Measurements from ENCODE around the gene DNER. TPM values are rescaled to one million over a fixed set of nuclear protein-coding genes. Genes with fewer than 3 reads are reported as not detected.

DNER gene
- total RNA-seq, 2 donors from 2014 or later: not detected

- no peak for ATAC-seq (replicated peaks in 1 of 2)
- Mint-ChIP-seq H3K27me3 (ENCODE audit: low read depth) (no peaks in the 10 kb centered on the region), H3K27ac (no peak overlapping the region), H3K36me3 (ENCODE audit: insufficient read depth in 2 of 2) (no peaks in the 10 kb centered on the region), H3K4me1 (ENCODE audit: low read depth) (no peaks in the 10 kb centered on the region), H3K4me3 (no peak overlapping the region), H3K9me3 (peaks cover 0 to 3% of the 10 kb centered on the region in 2 donors)
- DNase-seq: no peak
Observed at GRCh38 chr2:229463841-229464346, 250.5 kb downstream of the DNER start.

DNA sequence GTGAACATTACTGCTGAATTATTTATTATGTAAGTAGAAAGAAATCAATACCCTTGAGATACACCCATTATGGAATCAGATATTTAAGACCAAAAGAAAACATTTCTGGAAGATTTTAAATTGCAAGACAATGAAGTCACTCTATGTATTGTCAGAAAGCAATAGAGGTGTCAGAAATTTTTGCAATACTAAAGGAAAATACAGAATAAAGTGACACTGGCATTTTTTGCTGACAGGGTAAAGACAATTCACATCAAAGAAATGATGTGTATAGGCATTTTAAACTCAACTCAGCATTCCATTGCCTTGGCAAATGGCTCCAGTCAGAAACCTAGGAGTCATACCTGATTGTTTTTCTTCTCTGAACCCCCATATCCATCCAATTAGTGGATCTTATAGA, 252.2 kb downstream of the DNER start:
- no peak overlapping the region for H3K4me3 Mint-ChIP-seq
- H3K4me1 Mint-ChIP-seq (ENCODE audit: low read depth): no peaks in the 10 kb centered on the region
- peaks cover 0 to 3% of the 10 kb centered on the region in 2 donors for H3K9me3 Mint-ChIP-seq
- H3K36me3 Mint-ChIP-seq (ENCODE audit: insufficient read depth in 2 of 2): no peaks in the 10 kb centered on the region
- H3K27ac Mint-ChIP-seq: no peak overlapping the region
- no peaks in the 10 kb centered on the region for H3K27me3 Mint-ChIP-seq (ENCODE audit: low read depth)
- DNase-seq: no peak
- no peak for ATAC-seq (replicated peaks in 1 of 2)

GRCh38 chr2:229456091-229456490, 258.3 kb downstream of the DNER start:
- DNase-seq: no peak
- H3K9me3 Mint-ChIP-seq: no peaks in the 10 kb centered on the region
- no peak for ATAC-seq (replicated peaks in 1 of 2)
- H3K27ac Mint-ChIP-seq: no peak overlapping the region
- H3K4me3 Mint-ChIP-seq: no peak overlapping the region
- H3K4me1 Mint-ChIP-seq (ENCODE audit: low read depth): no peaks in the 10 kb centered on the region
- H3K36me3 Mint-ChIP-seq (ENCODE audit: insufficient read depth in 2 of 2): no peaks in the 10 kb centered on the region
- no peaks in the 10 kb centered on the region for H3K27me3 Mint-ChIP-seq (ENCODE audit: low read depth)

GRCh38 chr2:229454934-229455631, 259.3 kb downstream of the DNER start:
- Mint-ChIP-seq H3K27ac (no peak overlapping the region), H3K36me3 (ENCODE audit: insufficient read depth in 2 of 2) (no peaks in the 10 kb centered on the region), H3K9me3 (no peaks in the 10 kb centered on the region), H3K4me1 (ENCODE audit: low read depth) (no peaks in the 10 kb centered on the region), H3K4me3 (no peak overlapping the region), H3K27me3 (ENCODE audit: low read depth) (no peaks in the 10 kb centered on the region)
- ATAC-seq (replicated peaks in 1 of 2) (no peak), DNase-seq (no peak)

- Mint-ChIP-seq H3K9me3 (no peaks in the 10 kb centered on the region), H3K4me1 (ENCODE audit: low read depth) (no peaks in the 10 kb centered on the region), H3K4me3 (no peak overlapping the region), H3K27ac (no peak overlapping the region), H3K27me3 (ENCODE audit: low read depth) (no peaks in the 10 kb centered on the region), H3K36me3 (ENCODE audit: insufficient read depth in 2 of 2) (no peaks in the 10 kb centered on the region)
- no peak for ATAC-seq (replicated peaks in 1 of 2)
- DNase-seq: no peak
Observed at GRCh38 chr2:229453230-229453629, 261.1 kb downstream of the DNER start.

GRCh38 chr2:229451852-229452251, 262.5 kb downstream of the DNER start:
- no peak for DNase-seq
- Mint-ChIP-seq H3K4me1 (ENCODE audit: low read depth) (no peaks in the 10 kb centered on the region), H3K36me3 (ENCODE audit: insufficient read depth in 2 of 2) (no peaks in the 10 kb centered on the region), H3K27me3 (ENCODE audit: low read depth) (no peaks in the 10 kb centered on the region), H3K4me3 (no peak overlapping the region), H3K27ac (peak overlapping the region; percentile 16), H3K9me3 (no peaks in the 10 kb centered on the region)
- no peak for ATAC-seq (replicated peaks in 1 of 2)

- DNase-seq: no peak
- no peaks in the 10 kb centered on the region for H3K9me3 Mint-ChIP-seq
- no peaks in the 10 kb centered on the region for H3K36me3 Mint-ChIP-seq (ENCODE audit: insufficient read depth in 2 of 2)
- H3K4me3 Mint-ChIP-seq: no peak overlapping the region
- H3K27me3 Mint-ChIP-seq (ENCODE audit: low read depth): no peaks in the 10 kb centered on the region
- H3K27ac Mint-ChIP-seq: no peak overlapping the region
- ATAC-seq (replicated peaks in 1 of 2): no peak
- no peaks in the 10 kb centered on the region for H3K4me1 Mint-ChIP-seq (ENCODE audit: low read depth)
Observed at GRCh38 chr2:229447227-229447626, 267.1 kb downstream of the DNER start.

DNA sequence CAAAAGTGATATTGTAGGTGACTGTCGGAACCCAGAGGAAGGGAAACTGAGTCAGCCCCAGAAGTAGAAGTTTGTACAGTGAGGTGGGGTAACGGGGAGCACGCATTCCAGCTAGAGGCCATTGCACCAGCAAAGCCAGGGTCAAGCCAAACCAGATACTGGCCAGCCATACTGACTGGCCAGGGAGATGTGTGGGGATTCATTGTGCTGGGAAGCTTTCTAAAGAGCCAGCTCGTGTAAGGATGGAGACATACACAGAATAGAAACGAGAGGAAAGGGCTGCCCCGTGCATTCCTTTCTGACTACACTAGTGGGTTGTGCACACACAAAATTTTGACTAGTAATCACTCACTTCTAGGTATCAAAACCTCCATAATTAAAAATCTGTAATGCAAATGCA, 268.0 kb downstream of the DNER start:
- Mint-ChIP-seq H3K9me3 (no peaks in the 10 kb centered on the region), H3K36me3 (ENCODE audit: insufficient read depth in 2 of 2) (no peaks in the 10 kb centered on the region), H3K27me3 (ENCODE audit: low read depth) (no peaks in the 10 kb centered on the region), H3K27ac (no peak overlapping the region), H3K4me1 (ENCODE audit: low read depth) (no peaks in the 10 kb centered on the region), H3K4me3 (no peak overlapping the region)
- no peak for DNase-seq
- ATAC-seq (replicated peaks in 1 of 2): no peak

DNA sequence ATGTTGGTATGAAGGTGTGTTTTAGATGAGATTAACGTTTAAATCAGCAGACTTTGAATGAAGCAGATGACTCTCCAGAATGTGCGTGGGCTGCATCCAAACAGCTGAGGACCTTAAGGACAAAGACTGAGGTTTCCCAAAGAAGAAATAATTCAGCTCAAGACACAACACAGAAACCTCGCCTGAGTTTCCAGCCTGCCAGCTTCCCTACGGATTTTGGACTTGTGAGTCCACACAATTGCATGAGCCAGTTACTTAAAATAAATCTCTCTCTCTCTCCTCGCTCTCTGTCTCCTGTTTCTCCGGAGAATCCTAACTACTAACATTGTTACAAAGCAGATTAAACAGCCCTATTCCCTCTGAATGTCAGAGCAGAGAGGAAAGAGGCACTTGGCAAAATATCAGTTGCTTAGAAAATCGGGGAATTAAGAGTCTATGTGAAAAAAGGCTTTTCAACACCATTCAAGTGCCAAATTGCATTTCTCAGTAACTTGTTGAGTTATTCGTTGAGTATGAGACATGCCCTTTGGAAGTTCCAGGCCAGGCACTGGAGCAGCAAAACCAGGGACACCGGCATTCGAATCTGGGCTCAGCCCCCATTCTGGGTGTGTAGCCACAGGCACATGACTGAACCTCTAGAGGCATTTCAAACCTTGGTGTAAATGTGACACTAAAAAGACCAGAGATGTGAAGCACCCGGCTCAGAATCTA, 268.7 kb downstream of the DNER start:
- Mint-ChIP-seq H3K4me3 (no peak overlapping the region), H3K27me3 (ENCODE audit: low read depth) (peaks cover 7% of the 10 kb centered on the region)

GRCh38 chr2:229445019-229445418, 269.3 kb downstream of the DNER start:
- H3K9me3 Mint-ChIP-seq: peaks cover 0 to 2% of the 10 kb centered on the region in 2 donors

More for the DNA sequence above, 268.7 kb downstream of the DNER start:
- Mint-ChIP-seq H3K27ac (no peak overlapping the region), H3K36me3 (ENCODE audit: insufficient read depth in 2 of 2) (no peaks in the 10 kb centered on the region), H3K9me3 (peaks cover 0 to 1% of the 10 kb centered on the region in 2 donors), H3K4me1 (ENCODE audit: low read depth) (no peaks in the 10 kb centered on the region)
- ATAC-seq (replicated peaks in 1 of 2) (no peak), DNase-seq (no peak)

GRCh38 chr2:229443546-229444268, 270.6 kb downstream of the DNER start:
- H3K27me3 Mint-ChIP-seq (ENCODE audit: low read depth): peaks cover 14% of the 10 kb centered on the region
- DNase-seq (no peak), ATAC-seq (replicated peaks in 1 of 2) (no peak)
- no peaks in the 10 kb centered on the region for H3K36me3 Mint-ChIP-seq (ENCODE audit: insufficient read depth in 2 of 2)
- H3K9me3 Mint-ChIP-seq: peaks cover 0 to 2% of the 10 kb centered on the region in 2 donors
- no peaks in the 10 kb centered on the region for H3K4me1 Mint-ChIP-seq (ENCODE audit: low read depth)
- no peak overlapping the region for H3K27ac Mint-ChIP-seq
- H3K4me3 Mint-ChIP-seq: no peak overlapping the region

More at GRCh38 chr2:229445019-229445418, 269.3 kb downstream of the DNER start:
- Mint-ChIP-seq H3K4me1 (ENCODE audit: low read depth) (no peaks in the 10 kb centered on the region), H3K27me3 (ENCODE audit: low read depth) (peaks cover 13% of the 10 kb centered on the region), H3K27ac (no peak overlapping the region), H3K36me3 (ENCODE audit: insufficient read depth in 2 of 2) (no peaks in the 10 kb centered on the region), H3K4me3 (no peak overlapping the region)
- DNase-seq: no peak
- no peak for ATAC-seq (replicated peaks in 1 of 2)

GRCh38 chr2:229443141-229443540, 271.2 kb downstream of the DNER start:
- no peaks in the 10 kb centered on the region for H3K36me3 Mint-ChIP-seq (ENCODE audit: insufficient read depth in 2 of 2)
- H3K4me3 Mint-ChIP-seq: no peak overlapping the region
- no peaks in the 10 kb centered on the region for H3K4me1 Mint-ChIP-seq (ENCODE audit: low read depth)
- H3K27me3 Mint-ChIP-seq (ENCODE audit: low read depth): peaks cover 14% of the 10 kb centered on the region
- ATAC-seq (replicated peaks in 1 of 2) (no peak), DNase-seq (no peak)
- peaks cover 0 to 2% of the 10 kb centered on the region in 2 donors for H3K9me3 Mint-ChIP-seq
- H3K27ac Mint-ChIP-seq: no peak overlapping the region

Measured in activated T-cell treated with anti-CD3 and anti-CD28 coated beads, Interleukin-2, amount 50 U/mL, for 72 hours (primary cell).